ENCODE results near the gene SMIM38.

- TF ChIP-seq CTCF (conservative IDR thresholded peaks at IDR 0.05; ENCODE audit: low read depth, low read length) = no peak
- TF ChIP-seq MXI1 (IDR thresholded peaks at IDR 0.05; ENCODE audit: borderline replicate concordance, low read depth, low read length) = no peak
- TF ChIP-seq CEBPB (IDR thresholded peaks at IDR 0.05; ENCODE audit: low read depth, low read length) = no peak
- no peak for TF ChIP-seq RFX5 (IDR thresholded peaks at IDR 0.05; ENCODE audit: low read depth, low read length)
- no peak for TF ChIP-seq FOS (IDR thresholded peaks at IDR 0.05; ENCODE audit: low read depth, low read length)
- TF ChIP-seq SMC3 (IDR thresholded peaks at IDR 0.05; ENCODE audit: low read depth, low read length) = no peak
- no peak for TF ChIP-seq RCOR1 (IDR thresholded peaks at IDR 0.05; ENCODE audit: insufficient replicate concordance, low read length)
- no peak for TF ChIP-seq POLR2A (IDR thresholded peaks at IDR 0.05; ENCODE audit: low read depth, low read length)
- TF ChIP-seq ELK1 (IDR thresholded peaks at IDR 0.05; ENCODE audit: borderline replicate concordance, low read depth, low read length) = no peak
- no peak for TF ChIP-seq MAFK (IDR thresholded peaks at IDR 0.05; ENCODE audit: low read depth, low read length)
- no peak for TF ChIP-seq CHD1 (IDR thresholded peaks at IDR 0.05; ENCODE audit: low read depth, low read length)
These were observed 47.2 kb upstream of the SMIM38 start for GRCh38 chr11:69108559-69108958.

Data from IMR-90 (cell line).